ENCODE data around the gene ZNF341. TPM values are rescaled to one million over a fixed set of nuclear protein-coding genes. Genes with fewer than 3 reads are reported as not detected.
A peak's percentile ranks its signal among the peaks of the same experiment; 100 is the strongest.

Gene ZNF341
- total and polyA plus RNA-seq, 9 of the 15 experiments (the other 6 are each of a cell fraction or from before 2014, with no cell fraction given): 0.08 to 2.6 (median 1.0) TPM

- no peak; the same call in 1 of the 2 replicates for TF ChIP-seq ZNF12 (CRISPR knock-in tag; IDR thresholded peaks at IDR 0.05)
- TF ChIP-seq ZNF644 (tag; IDR thresholded peaks at IDR 0.05; ENCODE audit: low read depth): no peak
- peak; percentile 62 for TF ChIP-seq ZBTB33 (CRISPR knock-in tag; IDR thresholded peaks at IDR 0.05)
- no peak for TF ChIP-seq ZNF717 (CRISPR knock-in tag; IDR thresholded peaks at IDR 0.05)
- no peak for TF ChIP-seq SP2 (IDR thresholded peaks at IDR 0.05; ENCODE audit: extremely low read depth, low read depth, low read length, poor library complexity, severe bottlenecking)
- TF ChIP-seq TAF1 (IDR thresholded peaks at IDR 0.05; ENCODE audit: control insufficient read depth, extremely low read depth, insufficient read depth, low read length, severe bottlenecking): peak; percentile 55
- TF ChIP-seq SUPT5H (IDR thresholded peaks at IDR 0.05): no peak
- TF ChIP-seq ILK (tag; IDR thresholded peaks at IDR 0.05; ENCODE audit: borderline replicate concordance, low read depth): no peak
- TF ChIP-seq ZBTB2 (IDR thresholded peaks at IDR 0.05): 0 out of 2 replicates have a peak, but pooled peaks have one; percentile 42
- no peak for TF ChIP-seq ETV1 (tag; conservative IDR thresholded peaks at IDR 0.05; ENCODE audit: low read depth)
- no peak for TF ChIP-seq HDAC8 (tag; IDR thresholded peaks at IDR 0.05)
- TF ChIP-seq PATZ1 (CRISPR knock-in tag; IDR thresholded peaks at IDR 0.05; ENCODE audit: borderline replicate concordance): no peak
- peak; percentile 91 for TF ChIP-seq GMEB1 (CRISPR knock-in tag; IDR thresholded peaks at IDR 0.05)
- no peak for TF ChIP-seq SLC30A9 (CRISPR knock-in tag; IDR thresholded peaks at IDR 0.05)
- TF ChIP-seq RFX1 (IDR thresholded peaks at IDR 0.05): no peak
- 0 out of 2 replicates have a peak, but pooled peaks have one; percentile 12 for TF ChIP-seq AFF4 (CRISPR knock-in tag; IDR thresholded peaks at IDR 0.05)
- no peak for TF ChIP-seq KLF10 (CRISPR knock-in tag; IDR thresholded peaks at IDR 0.05)
Measured at GRCh38 chr20:33731693-33732165, at the start of gene ZNF341 (continued).

Data from K562 (cell line).